RWPE1 (cell line): ENCODE data around the gene CETN1.

Experiments
- CTCF ChIA-PET: fragments of 350-600 bp; sonication (Branson Sonifier 250); formaldehyde crosslinking; extraction: SDS; loops from one replicate; lab custom pipeline; 2021; lab: Yijun Ruan, JAX
- POLR2A ChIA-PET: fragments of 400-600 bp; formaldehyde crosslinking; extraction: SDS; loops from one replicate; lab custom pipeline; 2020; ENCODE audit warnings: antibody characterized with exemption; ENCODE audit not compliant: low non-redundant PET; lab: Yijun Ruan, JAX
- DNase-seq: peaks from one replicate; pipeline ENCODE4 v3.0.0; 2012; ENCODE audit warnings: low spot score
- H3K27ac ChIP-seq: fragments of 450-650 bp; 2 replicates; pipeline ENCODE4 v1.5.1; 2017
- TF ChIP-seq, protein P1 (sequence below): fragments of 450-650 bp; conservative IDR thresholded peaks from 2 replicates; pipeline ENCODE4 v1.5.1; 2017; ENCODE audit warnings: low read depth, mild to moderate bottlenecking

The CETN1 gene

GRCh38 chr18:570256-570655, 9.9 kb upstream of the CETN1 start:
- TF ChIP-seq, protein P1, sequence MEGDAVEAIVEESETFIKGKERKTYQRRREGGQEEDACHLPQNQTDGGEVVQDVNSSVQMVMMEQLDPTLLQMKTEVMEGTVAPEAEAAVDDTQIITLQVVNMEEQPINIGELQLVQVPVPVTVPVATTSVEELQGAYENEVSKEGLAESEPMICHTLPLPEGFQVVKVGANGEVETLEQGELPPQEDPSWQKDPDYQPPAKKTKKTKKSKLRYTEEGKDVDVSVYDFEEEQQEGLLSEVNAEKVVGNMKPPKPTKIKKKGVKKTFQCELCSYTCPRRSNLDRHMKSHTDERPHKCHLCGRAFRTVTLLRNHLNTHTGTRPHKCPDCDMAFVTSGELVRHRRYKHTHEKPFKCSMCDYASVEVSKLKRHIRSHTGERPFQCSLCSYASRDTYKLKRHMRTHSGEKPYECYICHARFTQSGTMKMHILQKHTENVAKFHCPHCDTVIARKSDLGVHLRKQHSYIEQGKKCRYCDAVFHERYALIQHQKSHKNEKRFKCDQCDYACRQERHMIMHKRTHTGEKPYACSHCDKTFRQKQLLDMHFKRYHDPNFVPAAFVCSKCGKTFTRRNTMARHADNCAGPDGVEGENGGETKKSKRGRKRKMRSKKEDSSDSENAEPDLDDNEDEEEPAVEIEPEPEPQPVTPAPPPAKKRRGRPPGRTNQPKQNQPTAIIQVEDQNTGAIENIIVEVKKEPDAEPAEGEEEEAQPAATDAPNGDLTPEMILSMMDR: no peak
- DNase-seq: no peak
- no peak overlapping the region for H3K27ac ChIP-seq
- ChIA-PET CTCF (interaction anchor here (0.6 kb wide), 1 partner anchor 257 kb away, joined by 4 read pairs; no protein-coding TSS in a partner anchor), POLR2A (no interaction called here)

- TF ChIP-seq, protein P1: no peak
- no peak overlapping the region for H3K27ac ChIP-seq
- POLR2A ChIA-PET: no interaction called here
- no peak for DNase-seq
- CTCF ChIA-PET: interaction anchor here (0.6 kb wide), 1 partner anchor 257 kb away, joined by 4 read pairs; no protein-coding TSS in a partner anchor
These were observed 9.5 kb upstream of the CETN1 start for GRCh38 chr18:570697-571096.

GRCh38 chr18:572091-572830, 7.9 kb upstream of the CETN1 start:
- no peak for DNase-seq
- H3K27ac ChIP-seq: no peak overlapping the region
- TF ChIP-seq, protein P1: no peak
- ChIA-PET POLR2A (no interaction called here), CTCF (interaction anchor here (0.9 kb wide), 1 partner anchor 9 kb away, joined by 3 read pairs; no protein-coding TSS in a partner anchor)

- DNase-seq: no peak
- TF ChIP-seq, protein P1: no peak
- no peak overlapping the region for H3K27ac ChIP-seq
- POLR2A ChIA-PET: no interaction called here
- CTCF ChIA-PET: no interaction called here
These were observed 7.3 kb upstream of the CETN1 start for GRCh38 chr18:572831-573289.

DNA sequence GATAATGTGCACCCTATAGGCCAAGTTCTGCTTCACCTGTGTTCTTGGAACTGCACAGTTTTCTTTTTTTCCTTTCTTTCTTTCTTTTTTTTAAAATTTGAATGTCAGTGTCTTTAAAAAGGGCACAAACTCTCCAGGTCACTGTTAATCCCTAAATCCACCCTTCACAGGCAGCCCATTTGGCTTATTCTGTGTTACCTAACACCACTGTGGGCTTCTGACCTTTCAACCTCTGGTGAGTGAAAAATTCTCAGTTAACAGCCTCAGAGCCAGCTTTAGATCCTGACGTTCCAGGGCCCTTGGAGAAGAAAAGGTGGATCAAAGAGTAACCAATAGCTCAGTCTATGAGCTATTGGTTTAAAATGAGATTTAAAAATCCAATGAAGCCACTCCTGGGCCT, 6.8 kb upstream of the CETN1 start:
- ChIA-PET CTCF (no interaction called here), POLR2A (no interaction called here)
- DNase-seq: no peak
- H3K27ac ChIP-seq: no peak overlapping the region
- TF ChIP-seq, protein P1: no peak

GRCh38 chr18:574149-574860, 5.9 kb upstream of the CETN1 start:
- POLR2A ChIA-PET: no interaction called here
- no peak for DNase-seq
- no peak overlapping the region for H3K27ac ChIP-seq
- TF ChIP-seq, protein P1: no peak
- CTCF ChIA-PET: interaction anchor here (0.6 kb wide), 2 partner anchors 230 to 1569 kb away, joined by 3 to 4 read pairs; no protein-coding TSS in a partner anchor
